Stimulated activated CD4-positive, alpha-beta T cell treated with anti-CD3 and anti-CD28 coated beads, Interleukin-15, amount 100 ng/mL, for 1 hour (primary cell): Measurements from ENCODE around the gene DIP2B.

Source experiments
- DNase-seq, 2 donors: peaks; one replicate each; pipeline ENCODE4 v3.0.0-alpha.2; 2020; ENCODE audit warnings: low read depth in 1 of 2, low spot score in 1 of 2

DIP2B gene

GRCh38 chr12:50611021-50611744 lies 106.4 kb downstream of the DIP2B start:
- DNase-seq, result no peak

DNA sequence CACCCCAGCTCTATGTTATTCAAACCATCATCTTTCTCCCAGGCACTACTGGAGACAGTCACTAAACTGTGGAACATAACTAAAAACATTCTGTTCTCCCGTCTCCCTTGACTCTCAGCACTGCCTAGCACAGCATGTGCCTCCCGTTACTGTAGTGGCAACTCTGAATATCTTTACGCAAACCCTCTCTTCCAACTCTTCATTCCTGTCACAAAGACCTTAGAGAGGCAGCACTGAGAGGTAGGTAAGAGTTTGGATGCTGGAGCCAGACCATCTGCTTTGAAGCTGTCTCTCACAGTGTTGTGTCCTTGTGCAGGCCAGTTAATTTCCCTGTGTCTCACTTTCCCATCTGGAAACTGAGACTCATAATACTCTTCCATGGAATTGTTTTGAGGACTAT lies 108.1 kb downstream of the DIP2B start:
- DNase-seq, result no peak

DNA sequence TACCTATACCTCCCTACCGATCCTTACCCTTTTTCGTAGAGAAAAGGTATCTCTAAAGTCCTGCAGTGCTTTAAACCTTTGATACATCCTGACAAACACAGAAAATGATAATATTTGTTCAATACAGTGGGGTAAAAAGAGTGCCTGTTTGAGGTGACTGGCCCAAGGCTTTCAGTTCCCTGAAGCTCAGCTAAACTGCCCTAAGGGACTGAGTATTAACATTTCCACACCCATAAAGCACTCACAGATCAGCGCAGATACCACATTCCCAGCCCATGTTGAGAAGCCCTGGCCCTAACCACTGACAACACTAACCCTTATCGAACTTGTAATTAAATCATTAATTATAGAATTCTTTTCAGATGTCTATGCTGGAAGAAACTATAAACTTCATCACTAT lies 108.7 kb downstream of the DIP2B start:
- DNase-seq, result no peak

GRCh38 chr12:50614167-50614759 lies 109.5 kb downstream of the DIP2B start:
- DNase-seq, result no peak

DNA sequence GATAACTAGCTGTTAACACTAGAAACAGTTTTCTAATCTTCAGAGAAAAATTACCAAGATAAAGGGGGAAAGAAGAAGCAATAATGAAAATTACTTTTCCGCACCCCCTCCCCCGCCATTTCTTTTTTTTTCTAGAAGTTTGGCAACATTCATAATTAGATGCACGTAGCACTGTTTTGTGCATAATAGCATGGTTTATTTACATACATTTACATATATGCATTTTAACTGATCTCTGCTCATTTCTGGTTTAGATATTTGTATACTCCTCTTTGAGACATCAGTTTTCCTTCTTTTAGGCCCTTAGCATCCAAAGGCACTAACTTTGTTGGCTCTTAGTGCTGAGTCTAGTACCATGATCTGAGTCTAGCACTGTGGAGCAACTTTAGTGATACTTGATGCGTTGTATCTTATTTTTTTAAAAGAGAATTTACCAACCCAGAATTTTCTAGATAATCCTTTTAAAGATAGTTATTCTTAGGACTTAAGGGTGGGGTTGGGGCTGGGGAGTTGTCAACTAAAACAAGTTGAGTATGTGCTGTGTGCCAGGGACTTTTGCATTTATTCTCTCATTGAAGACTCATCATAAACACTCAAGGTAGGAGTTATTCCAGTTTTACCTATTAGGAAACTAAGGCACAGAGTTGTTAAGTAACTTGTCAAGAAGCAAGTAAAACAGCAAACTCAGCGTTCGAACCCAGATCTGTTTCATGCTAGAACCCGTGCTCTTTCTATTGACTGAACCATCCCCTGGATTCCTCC lies 110.5 kb downstream of the DIP2B start:
- no peak for DNase-seq

GRCh38 chr12:50615907-50616296 lies 111.1 kb downstream of the DIP2B start:
- DNase-seq, result no peak

DNA sequence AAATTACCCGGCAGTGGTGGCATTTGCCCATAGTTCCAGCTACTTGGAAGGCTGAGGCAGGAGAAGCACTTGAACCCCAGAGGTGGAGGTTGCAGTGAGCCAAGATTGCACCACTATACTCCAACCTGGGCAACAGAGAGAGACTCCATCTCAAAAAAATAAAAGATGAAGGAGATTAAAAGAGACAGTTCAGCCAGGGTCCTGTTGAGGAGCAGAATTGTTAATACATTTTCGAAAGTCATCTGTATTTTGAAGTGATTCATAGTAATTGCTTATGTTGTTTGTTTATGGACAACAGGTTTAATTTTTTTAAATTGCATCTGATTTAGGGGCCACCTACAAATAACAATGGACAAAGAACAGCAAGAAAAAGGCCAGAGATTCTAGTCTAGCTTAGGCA lies 112.9 kb downstream of the DIP2B start:
- no peak for DNase-seq

- no peak for DNase-seq
Observed at GRCh38 chr12:50618864-50619609, 114.3 kb downstream of the DIP2B start.

DNA sequence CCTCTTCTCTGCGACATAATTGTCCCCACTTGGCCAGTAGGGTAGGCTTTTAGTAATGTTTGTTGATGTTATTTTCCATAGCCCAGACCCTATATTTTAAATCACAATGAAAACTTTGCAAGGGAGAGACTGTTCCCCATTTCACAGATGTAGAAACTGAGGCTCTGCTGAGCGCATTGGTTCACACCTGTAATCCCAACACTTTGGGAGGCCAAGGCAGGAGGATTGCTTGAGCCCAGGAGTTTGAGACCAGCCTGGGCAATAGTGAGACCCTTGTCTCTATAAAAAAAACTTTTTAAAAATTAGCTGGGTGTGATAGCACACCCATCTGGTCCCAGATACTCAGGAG lies 114.8 kb downstream of the DIP2B start:
- no peak for DNase-seq

- no peak for DNase-seq
Observed at GRCh38 chr12:50620109-50620977, 115.6 kb downstream of the DIP2B start.

DNA sequence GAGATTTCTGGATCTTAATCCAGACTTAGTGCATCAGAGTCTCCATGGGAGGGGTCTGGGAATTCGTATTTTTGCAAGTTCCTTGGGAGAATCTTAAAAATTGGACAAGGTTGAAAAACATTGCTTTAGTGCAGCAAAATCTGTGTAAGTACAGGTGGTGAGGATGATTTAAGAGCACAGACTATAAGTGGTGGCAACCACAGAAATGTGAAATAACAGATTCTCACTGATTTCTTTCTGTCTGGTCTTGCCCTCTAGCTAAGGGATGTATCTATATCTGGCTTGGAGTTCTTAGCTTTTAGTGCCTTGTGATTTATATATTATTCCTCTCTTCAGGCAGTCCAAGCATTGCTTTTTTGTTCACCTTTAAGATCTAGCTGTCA lies 116.2 kb downstream of the DIP2B start:
- DNase-seq, result no peak

DNA sequence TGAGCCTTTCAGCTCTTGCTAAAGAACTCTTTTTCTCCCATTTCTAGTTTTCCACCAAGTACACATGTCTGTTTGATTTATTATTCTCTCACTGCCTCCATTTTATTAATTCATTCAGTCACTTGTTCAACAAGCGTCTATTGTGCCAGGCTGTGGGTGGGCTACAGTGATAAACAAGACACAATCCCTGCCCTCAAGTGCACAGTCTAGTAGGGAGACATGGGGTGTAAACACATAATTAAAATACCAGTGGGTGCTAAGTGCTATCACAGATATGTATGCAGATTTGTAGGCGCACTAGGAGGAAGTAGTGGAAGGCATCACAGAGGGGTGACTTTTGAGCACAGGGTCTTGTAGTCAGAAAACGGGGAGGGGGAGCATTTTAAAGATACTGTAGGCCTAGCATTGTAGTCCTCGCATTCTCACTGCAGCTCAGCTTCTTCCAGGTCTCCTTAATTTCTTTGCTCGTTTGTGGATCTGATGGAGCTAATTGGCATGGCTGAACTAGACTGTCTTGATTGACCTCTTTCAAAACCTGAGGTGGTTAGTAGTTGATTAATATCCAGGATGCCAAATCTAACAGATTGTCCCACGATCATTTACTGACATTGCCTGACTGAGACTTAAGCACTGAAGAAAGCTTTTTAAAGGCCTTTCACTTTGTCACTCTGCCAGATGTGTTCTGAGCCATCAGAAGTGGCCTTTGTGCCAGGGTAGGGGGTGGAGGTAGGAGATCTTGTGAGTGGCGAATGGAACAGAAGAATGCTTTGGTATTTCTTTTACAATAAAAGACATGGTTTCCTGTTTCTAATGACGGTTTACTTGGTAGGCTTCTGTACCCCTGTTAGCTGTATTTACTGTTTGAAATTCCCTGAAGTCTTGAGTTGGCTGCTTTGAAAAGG lies 116.9 kb downstream of the DIP2B start:
- no peak for DNase-seq

DNA sequence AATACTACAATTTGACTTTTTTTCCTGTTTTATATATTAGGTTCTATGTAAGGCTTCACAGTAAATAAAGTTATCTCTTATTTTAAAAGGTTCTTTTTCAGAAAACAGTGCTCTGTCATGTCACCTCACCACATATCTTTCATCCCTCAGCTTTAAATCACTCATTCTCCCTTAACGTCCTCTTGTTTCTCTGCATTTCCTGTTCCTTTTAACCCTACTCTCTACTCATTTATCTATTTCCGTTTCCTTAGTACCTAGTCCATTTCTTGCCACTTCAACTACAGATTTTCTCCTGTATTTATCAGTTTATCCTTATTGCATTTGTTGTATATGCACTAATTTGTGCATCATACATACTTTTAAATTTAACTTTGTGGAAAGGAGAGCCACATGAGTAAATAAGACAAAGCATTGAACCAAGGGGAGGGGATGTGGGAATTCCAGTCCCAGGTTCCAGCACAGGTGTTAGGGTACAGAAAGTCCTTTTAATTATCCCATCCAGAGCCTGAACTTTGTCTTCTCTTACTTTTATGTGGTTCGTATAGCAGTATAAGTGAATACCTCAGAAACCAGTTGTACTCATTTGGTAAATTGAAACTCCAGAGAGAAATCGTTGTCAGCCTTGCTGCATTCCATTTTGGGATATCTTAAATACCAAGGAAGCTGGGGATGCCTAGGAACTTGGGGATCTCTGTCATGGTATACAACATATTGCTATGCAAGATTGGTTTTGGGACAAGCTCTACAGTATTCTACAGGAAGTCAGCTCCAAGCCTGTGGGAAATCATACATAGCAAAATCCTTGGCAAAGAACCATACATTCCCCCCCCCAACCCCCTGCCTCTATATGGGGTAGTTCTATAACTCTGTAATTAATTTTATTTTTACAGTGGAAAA lies 120.5 kb downstream of the DIP2B start:
- no peak for DNase-seq

GRCh38 chr12:50626026-50626425 lies 121.2 kb downstream of the DIP2B start:
- DNase-seq, result no peak

GRCh38 chr12:50627491-50627890 lies 122.7 kb downstream of the DIP2B start:
- no peak for DNase-seq

DNA sequence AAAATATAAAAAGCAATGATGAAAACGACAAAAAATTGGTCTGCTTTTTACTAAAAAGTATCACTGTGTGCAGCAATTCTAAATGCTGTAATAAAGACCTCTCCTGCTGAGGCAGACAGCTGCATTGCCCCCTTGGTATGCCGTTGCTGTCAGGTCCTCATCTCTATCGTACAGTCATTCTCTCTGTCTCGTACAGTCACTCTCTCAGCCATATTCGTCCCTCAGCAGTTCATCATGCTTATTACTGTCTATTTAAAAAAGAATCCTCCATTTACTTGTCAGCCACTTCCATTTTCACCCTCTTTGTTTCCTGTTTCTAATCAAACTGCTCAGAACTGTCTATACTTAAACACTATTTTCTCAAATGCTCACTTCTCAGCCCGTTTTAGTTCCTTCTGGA lies 123.6 kb downstream of the DIP2B start:
- DNase-seq, result no peak

DNA sequence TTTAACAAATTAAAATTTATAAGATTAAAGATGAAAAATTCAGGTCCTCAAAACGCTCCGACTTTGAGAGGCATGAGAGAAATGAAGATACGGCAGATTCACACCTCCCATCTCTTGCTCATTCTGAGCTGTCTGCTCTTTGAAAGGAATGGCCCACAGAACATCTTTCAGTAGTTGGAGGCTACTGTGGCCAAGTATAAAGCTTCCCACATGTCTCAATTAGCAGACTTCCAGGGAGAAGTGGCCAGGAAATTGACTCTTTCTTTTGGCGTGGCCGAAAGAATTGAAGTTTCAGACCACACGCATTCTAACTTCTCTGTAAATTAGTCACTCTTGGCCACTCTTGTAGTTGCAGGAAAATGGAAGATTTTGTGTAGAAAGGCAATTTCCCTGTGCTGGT lies 129.2 kb downstream of the DIP2B start:
- DNase-seq, result no peak

DNA sequence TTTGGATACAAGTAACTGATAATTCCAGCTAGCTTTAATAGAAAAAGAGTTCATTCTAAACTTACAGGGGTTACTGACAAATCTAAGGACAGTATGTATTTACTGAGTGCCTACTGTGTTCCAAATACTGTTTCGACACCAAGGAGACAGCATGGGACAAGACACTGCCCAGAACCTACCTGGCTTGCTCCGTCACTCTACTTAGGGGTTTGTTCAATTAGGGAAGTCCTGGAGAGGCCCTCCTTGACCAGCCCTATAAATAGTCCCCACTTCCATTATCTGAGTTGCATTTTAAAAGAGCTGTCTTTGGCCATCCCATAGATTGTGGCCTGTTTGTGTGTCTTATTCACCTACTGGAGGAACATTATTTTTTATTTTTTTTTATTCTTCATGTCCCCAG lies 129.6 kb downstream of the DIP2B start:
- no peak for DNase-seq

DNA sequence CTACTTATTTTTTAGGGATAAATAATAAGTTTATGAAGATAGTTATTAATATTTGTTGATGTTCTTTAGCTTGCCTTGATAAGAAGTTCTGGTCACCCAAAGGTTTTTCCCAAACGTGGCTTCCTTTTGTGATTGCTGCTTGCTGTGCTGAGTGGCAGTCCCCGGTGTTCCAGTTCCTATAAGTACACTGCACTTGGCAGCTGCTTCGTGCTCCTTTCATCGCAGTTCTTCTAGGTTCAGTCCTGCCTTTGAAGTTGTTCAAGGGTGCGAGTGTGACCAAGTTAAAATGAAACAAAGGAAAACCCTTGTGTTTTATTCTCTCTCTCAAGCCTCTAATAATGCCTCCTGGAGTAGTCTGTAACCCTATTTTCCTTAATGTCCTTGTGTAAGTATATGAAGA lies 130.6 kb downstream of the DIP2B start:
- no peak for DNase-seq
